ENCODE measurements around the gene CHKA. TPM values are rescaled to one million over a fixed set of nuclear protein-coding genes. Genes with fewer than 3 reads are reported as not detected.
A peak's percentile ranks its signal among the peaks of the same experiment; 100 is the strongest.

CHKA gene
- polyA plus RNA-seq, 1 of the 3 experiments (the other 2 are of a cell fraction) = 12.3 TPM

DNA sequence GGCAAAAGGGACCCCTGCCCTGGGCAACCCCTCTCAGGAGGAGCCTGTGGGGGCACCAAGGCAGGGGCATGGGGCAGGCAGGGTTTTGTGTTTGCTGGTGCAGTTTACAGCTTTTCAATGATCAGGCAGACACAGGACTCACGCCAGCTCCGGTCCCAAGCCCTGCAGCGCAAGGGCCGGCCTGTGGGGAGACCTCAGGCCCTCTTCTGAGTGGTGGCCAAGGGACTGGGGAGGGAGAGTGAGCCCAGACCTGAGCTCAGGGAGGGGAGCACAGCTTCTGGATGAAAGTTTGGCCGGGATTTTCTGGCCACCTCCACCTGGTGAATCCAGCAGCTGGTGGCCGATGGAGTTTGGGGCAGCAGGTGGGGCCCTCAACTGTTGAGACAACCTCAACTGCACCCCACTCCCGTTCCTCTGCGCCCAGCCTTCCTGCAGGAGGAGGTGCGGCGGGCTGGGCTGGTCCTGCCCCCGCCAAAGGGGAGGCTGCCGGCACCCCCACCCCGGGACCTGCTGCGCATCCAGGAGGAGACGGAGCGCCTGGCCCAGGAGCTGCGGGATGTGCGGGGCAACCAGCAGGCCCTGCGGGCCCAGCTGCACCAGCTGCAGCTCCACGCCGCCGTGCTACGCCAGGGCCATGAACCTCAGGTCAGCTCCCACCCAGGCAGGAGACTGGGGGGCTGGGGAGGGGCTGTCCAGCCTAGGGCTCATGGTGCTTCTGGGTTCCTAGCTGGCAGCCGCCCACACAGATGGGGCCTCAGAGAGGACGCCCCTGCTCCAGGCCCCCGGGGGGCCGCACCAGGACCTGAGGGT, 78.8 kb downstream of the CHKA start:
- Histone ChIP-seq H3K9me3 (no peaks in the 10 kb centered on the region), H3K36me3 (replicated peaks in 1 of 2; ENCODE audit: control insufficient read depth in 1 of 2, insufficient read depth in 2 of 2, low read length in 1 of 2) (no peaks in the 10 kb centered on the region), H3F3A (replicated peaks; ENCODE audit: insufficient read depth) (no peaks in the 10 kb centered on the region), H3K9me2 (no peaks in the 10 kb centered on the region), H2AFZ (ENCODE audit: low read depth) (no peak overlapping the region), H3K4me3 (ENCODE audit: low read depth in 2 of 2, low read length in 1 of 2) (no peak overlapping the region), H3K27ac (ENCODE audit: low read depth in 2 of 2, low read length in 1 of 2) (no peak overlapping the region), H3K9ac (no peak overlapping the region), H3K4me2 (no peak overlapping the region), H3K27me3 (ENCODE audit: insufficient read depth) (no peaks in the 10 kb centered on the region), H4K20me1 (ENCODE audit: insufficient read depth) (no peaks in the 10 kb centered on the region), H3K4me1 (ENCODE audit: control insufficient read depth in 1 of 2, insufficient read depth in 2 of 2, low read depth in 1 of 2, low read length in 1 of 2) (peaks cover 12 to 20% of the 10 kb centered on the region in 2 experiments; a peak in 2 of 4 replicates), H3K79me2 (ENCODE audit: insufficient read depth) (no peaks in the 10 kb centered on the region)
- WGBS (ENCODE audit: low lambda C conversion rate) = 100% methylated on average over 4 of the region's 27 CpGs
- TF ChIP-seq RFX5 (IDR thresholded peaks at IDR 0.05; ENCODE audit: low read length) = no peak
- CTCF ChIA-PET = interaction anchor here (1.3 to 1.7 kb wide), 4 partner anchors 9 to 164 kb away, joined by 3 to 5 read pairs (median 4); no protein-coding TSS in a partner anchor
- POLR2A ChIA-PET = no interaction called here
- peak; percentile 46 for DNase-seq

DNA sequence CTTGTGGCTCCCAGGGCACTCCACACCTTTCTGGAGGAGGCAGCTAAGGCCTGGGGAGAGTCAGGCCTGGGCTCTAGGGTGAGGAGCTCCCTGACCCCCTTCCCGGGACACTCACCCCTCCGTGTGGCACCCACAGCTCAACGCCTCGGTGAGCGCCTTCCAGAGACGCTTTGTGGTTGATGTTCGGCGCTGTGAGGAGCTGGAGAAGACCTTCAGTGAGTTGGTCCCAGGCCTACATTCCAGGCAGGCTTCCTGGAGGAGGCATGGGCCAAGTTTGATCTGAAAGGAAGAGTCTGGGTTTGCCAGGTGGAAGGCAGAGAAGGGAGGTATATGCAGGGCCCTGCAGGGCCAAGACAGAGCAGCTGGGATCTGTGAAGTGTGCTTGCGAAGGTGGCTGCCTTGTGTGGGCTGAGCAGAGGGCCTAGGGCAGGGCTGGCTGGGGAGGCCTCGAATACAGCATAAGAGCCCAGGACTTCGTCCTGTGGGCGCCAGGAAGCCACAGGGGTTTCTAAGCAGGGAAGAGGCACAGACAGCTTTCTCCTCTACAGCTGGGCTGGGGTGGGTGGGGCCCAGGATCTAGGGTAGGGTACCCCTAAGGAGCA, 79.5 kb downstream of the CHKA start:
- Histone ChIP-seq H3K4me2 (no peak overlapping the region), H3F3A (replicated peaks; ENCODE audit: insufficient read depth) (no peaks in the 10 kb centered on the region), H2AFZ (ENCODE audit: low read depth) (no peak overlapping the region), H4K20me1 (ENCODE audit: insufficient read depth) (no peaks in the 10 kb centered on the region), H3K9ac (no peak overlapping the region), H3K79me2 (ENCODE audit: insufficient read depth) (no peaks in the 10 kb centered on the region), H3K9me2 (no peaks in the 10 kb centered on the region), H3K4me3 (ENCODE audit: low read depth in 2 of 2, low read length in 1 of 2) (no peak overlapping the region), H3K9me3 (no peaks in the 10 kb centered on the region), H3K27me3 (ENCODE audit: insufficient read depth) (no peaks in the 10 kb centered on the region), H3K4me1 (ENCODE audit: control insufficient read depth in 1 of 2, insufficient read depth in 2 of 2, low read depth in 1 of 2, low read length in 1 of 2) (peaks cover 12 to 20% of the 10 kb centered on the region in 2 experiments; a peak in 2 of 4 replicates), H3K36me3 (replicated peaks in 1 of 2; ENCODE audit: control insufficient read depth in 1 of 2, insufficient read depth in 2 of 2, low read length in 1 of 2) (no peaks in the 10 kb centered on the region), H3K27ac (ENCODE audit: low read depth in 2 of 2, low read length in 1 of 2) (no peak overlapping the region)
- DNase-seq = no peak
- ChIA-PET CTCF (interaction anchor here (0.9 to 1.7 kb wide), 5 partner anchors 10 to 167 kb away, joined by 3 to 5 read pairs (median 3); no protein-coding TSS in a partner anchor), POLR2A (no interaction called here)
- TF ChIP-seq RAD21 (IDR thresholded peaks at IDR 0.05; ENCODE audit: low read length) (no peak), SIN3A (IDR thresholded peaks at IDR 0.05; ENCODE audit: borderline replicate concordance, low read depth, low read length) (no peak), EZH2phosphoT487 (IDR thresholded peaks at IDR 0.05; ENCODE audit: borderline replicate concordance, low read depth) (no peak), GATA2 (CRISPR knock-in tag; IDR thresholded peaks at IDR 0.05) (no peak), TEAD4 (IDR thresholded peaks at IDR 0.05; ENCODE audit: borderline replicate concordance, insufficient read depth) (no peak), SMC3 (IDR thresholded peaks at IDR 0.05; ENCODE audit: low read depth, low read length) (no peak), EP300 (IDR thresholded peaks at IDR 0.05; ENCODE audit: borderline replicate concordance in 1 of 2, low read depth in 1 of 2, low read length in 1 of 2) (no peak), NRF1 (IDR thresholded peaks at IDR 0.05; ENCODE audit: low read depth, low read length) (no peak), MXI1 (IDR thresholded peaks at IDR 0.05; ENCODE audit: low read depth, low read length) (no peak), CHD2 (IDR thresholded peaks at IDR 0.05; ENCODE audit: low read length, partially characterized antibody) (no peak), FOXM1 (IDR thresholded peaks at IDR 0.05; ENCODE audit: low read depth) (no peak), JUND (IDR thresholded peaks at IDR 0.05) (no peak), FOSL2 (IDR thresholded peaks at IDR 0.05; ENCODE audit: borderline replicate concordance, low read depth) (no peak)
- TF ChIP-seq, protein P1, sequence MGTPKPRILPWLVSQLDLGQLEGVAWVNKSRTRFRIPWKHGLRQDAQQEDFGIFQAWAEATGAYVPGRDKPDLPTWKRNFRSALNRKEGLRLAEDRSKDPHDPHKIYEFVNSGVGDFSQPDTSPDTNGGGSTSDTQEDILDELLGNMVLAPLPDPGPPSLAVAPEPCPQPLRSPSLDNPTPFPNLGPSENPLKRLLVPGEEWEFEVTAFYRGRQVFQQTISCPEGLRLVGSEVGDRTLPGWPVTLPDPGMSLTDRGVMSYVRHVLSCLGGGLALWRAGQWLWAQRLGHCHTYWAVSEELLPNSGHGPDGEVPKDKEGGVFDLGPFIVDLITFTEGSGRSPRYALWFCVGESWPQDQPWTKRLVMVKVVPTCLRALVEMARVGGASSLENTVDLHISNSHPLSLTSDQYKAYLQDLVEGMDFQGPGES (IDR thresholded peaks at IDR 0.05; ENCODE audit: low read depth, low read length) = no peak
- TF ChIP-seq, protein P2, sequence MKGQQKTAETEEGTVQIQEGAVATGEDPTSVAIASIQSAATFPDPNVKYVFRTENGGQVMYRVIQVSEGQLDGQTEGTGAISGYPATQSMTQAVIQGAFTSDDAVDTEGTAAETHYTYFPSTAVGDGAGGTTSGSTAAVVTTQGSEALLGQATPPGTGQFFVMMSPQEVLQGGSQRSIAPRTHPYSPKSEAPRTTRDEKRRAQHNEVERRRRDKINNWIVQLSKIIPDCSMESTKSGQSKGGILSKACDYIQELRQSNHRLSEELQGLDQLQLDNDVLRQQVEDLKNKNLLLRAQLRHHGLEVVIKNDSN (IDR thresholded peaks at IDR 0.05; ENCODE audit: borderline replicate concordance, low read depth) = no peak
- TF ChIP-seq, protein P3, sequence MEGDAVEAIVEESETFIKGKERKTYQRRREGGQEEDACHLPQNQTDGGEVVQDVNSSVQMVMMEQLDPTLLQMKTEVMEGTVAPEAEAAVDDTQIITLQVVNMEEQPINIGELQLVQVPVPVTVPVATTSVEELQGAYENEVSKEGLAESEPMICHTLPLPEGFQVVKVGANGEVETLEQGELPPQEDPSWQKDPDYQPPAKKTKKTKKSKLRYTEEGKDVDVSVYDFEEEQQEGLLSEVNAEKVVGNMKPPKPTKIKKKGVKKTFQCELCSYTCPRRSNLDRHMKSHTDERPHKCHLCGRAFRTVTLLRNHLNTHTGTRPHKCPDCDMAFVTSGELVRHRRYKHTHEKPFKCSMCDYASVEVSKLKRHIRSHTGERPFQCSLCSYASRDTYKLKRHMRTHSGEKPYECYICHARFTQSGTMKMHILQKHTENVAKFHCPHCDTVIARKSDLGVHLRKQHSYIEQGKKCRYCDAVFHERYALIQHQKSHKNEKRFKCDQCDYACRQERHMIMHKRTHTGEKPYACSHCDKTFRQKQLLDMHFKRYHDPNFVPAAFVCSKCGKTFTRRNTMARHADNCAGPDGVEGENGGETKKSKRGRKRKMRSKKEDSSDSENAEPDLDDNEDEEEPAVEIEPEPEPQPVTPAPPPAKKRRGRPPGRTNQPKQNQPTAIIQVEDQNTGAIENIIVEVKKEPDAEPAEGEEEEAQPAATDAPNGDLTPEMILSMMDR (IDR thresholded peaks at IDR 0.05) = no peak
- TF ChIP-seq, protein P4, sequence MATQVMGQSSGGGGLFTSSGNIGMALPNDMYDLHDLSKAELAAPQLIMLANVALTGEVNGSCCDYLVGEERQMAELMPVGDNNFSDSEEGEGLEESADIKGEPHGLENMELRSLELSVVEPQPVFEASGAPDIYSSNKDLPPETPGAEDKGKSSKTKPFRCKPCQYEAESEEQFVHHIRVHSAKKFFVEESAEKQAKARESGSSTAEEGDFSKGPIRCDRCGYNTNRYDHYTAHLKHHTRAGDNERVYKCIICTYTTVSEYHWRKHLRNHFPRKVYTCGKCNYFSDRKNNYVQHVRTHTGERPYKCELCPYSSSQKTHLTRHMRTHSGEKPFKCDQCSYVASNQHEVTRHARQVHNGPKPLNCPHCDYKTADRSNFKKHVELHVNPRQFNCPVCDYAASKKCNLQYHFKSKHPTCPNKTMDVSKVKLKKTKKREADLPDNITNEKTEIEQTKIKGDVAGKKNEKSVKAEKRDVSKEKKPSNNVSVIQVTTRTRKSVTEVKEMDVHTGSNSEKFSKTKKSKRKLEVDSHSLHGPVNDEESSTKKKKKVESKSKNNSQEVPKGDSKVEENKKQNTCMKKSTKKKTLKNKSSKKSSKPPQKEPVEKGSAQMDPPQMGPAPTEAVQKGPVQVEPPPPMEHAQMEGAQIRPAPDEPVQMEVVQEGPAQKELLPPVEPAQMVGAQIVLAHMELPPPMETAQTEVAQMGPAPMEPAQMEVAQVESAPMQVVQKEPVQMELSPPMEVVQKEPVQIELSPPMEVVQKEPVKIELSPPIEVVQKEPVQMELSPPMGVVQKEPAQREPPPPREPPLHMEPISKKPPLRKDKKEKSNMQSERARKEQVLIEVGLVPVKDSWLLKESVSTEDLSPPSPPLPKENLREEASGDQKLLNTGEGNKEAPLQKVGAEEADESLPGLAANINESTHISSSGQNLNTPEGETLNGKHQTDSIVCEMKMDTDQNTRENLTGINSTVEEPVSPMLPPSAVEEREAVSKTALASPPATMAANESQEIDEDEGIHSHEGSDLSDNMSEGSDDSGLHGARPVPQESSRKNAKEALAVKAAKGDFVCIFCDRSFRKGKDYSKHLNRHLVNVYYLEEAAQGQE (IDR thresholded peaks at IDR 0.05; ENCODE audit: low read depth, low read length) = no peak
- WGBS (ENCODE audit: low lambda C conversion rate) = 93% methylated on average over 11 of the region's 12 CpGs

Data from SK-N-SH (cell line).